Effector memory CD4-positive, alpha-beta T cell (primary cell): ENCODE results near the gene TMPRSS9.
"Not testable (repeated sequence)": the region's sequence is repeated elsewhere in the genome, so short reads cannot be mapped to it uniquely, and the experiment has no call there.

Experiments used
- DNase-seq, 3 donors: peaks; one replicate each; pipeline ENCODE4 v3.0.0-alpha.2; 2020
- H3K27ac ChIP-seq: 2 replicates; pipeline ENCODE4 v1.7.0; 2013; ENCODE audit warnings: mild to moderate bottlenecking, low read length, moderate library complexity; ENCODE audit not compliant: insufficient read depth, poor library complexity, severe bottlenecking
- H3K27me3 ChIP-seq: replicated peaks from 2 replicates; pipeline ENCODE4 v1.7.0; 2013; ENCODE audit warnings: mild to moderate bottlenecking, low read length; ENCODE audit not compliant: insufficient read depth, control insufficient read depth, poor library complexity, severe bottlenecking
- H3K36me3 ChIP-seq: 2 replicates; pipeline ENCODE4 v1.7.0; 2013; ENCODE audit warnings: mild to moderate bottlenecking, low read length, moderate library complexity; ENCODE audit not compliant: control insufficient read depth, insufficient read depth
- H3K4me1 ChIP-seq: 2 replicates; pipeline ENCODE4 v1.7.0; 2013; ENCODE audit warnings: low read length, mild to moderate bottlenecking; ENCODE audit not compliant: control insufficient read depth, insufficient read depth, poor library complexity, severe bottlenecking
- H3K4me3 ChIP-seq: 2 replicates; pipeline ENCODE4 v1.7.0; 2013; ENCODE audit warnings: low read length, low read depth, mild to moderate bottlenecking; ENCODE audit not compliant: insufficient read depth, poor library complexity, severe bottlenecking
- H3K9me3 ChIP-seq: 2 replicates; pipeline ENCODE4 v1.7.0; 2013; ENCODE audit warnings: mild to moderate bottlenecking, low read length, moderate library complexity; ENCODE audit not compliant: control insufficient read depth

Gene TMPRSS9

GRCh38 chr19:2342656-2343288 is 17.3 kb upstream of the TMPRSS9 start:
- Histone ChIP-seq H3K36me3 (peaks cover 9% of the 10 kb centered on the region), H3K27me3 (no peaks in the 10 kb centered on the region), H3K27ac (no peak overlapping the region), H3K9me3 (no peaks in the 10 kb centered on the region), H3K4me3 (no peak overlapping the region), H3K4me1 (no peaks in the 10 kb centered on the region)
- DNase-seq, result no peak

DNA sequence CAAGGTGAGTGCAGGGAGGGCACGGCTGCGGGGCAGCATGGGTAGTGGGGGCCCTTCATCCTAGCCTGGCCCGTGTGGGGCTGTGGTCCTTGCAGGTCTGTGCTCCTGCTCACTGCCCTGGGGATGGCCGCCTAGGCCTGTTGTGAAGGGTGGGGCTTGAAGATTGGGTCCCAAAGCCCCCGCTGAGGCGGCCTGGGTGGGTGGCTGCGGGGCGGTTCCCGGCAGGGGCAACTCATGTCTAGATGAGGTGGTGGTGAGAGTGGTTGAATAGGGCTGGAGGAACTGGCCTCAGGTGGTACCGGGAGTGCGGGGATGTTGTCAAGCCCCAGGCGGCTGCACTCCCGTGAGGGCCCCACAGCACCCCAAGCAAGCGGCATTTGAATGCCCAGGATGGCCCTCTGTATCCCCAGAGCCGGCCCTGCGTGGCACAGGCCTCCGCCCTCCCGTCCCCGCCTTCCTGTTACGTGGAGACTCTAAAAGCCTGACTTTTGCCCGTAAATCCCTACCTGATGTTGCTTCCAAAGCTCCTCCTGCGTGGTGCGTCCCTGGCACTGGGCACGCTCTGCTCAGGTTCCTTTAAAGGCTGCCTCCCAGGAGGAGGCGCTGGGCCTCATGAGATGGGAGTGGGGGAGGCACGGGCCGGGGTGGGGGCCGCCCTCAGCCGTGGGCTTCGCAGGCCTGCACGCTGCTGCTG is 16.6 kb upstream of the TMPRSS9 start:
- Histone ChIP-seq H3K9me3 (no peaks in the 10 kb centered on the region), H3K36me3 (peaks cover 9% of the 10 kb centered on the region), H3K4me3 (no peak overlapping the region), H3K27ac (no peak overlapping the region), H3K27me3 (no peaks in the 10 kb centered on the region), H3K4me1 (no peaks in the 10 kb centered on the region)
- DNase-seq, result no peak

- Histone ChIP-seq H3K4me3 (no peak overlapping the region), H3K36me3 (peaks cover 9% of the 10 kb centered on the region), H3K9me3 (no peaks in the 10 kb centered on the region), H3K27me3 (no peaks in the 10 kb centered on the region), H3K4me1 (no peaks in the 10 kb centered on the region), H3K27ac (no peak overlapping the region)
- DNase-seq, result no peak
These were observed 15.6 kb upstream of the TMPRSS9 start for GRCh38 chr19:2344381-2344870.

GRCh38 chr19:2345076-2345475 is 15.0 kb upstream of the TMPRSS9 start:
- H3K36me3 ChIP-seq, result peaks cover 6% of the 10 kb centered on the region
- no peaks in the 10 kb centered on the region for H3K27me3 ChIP-seq
- H3K27ac ChIP-seq, result no peak overlapping the region
- DNase-seq, result no peak
- H3K9me3 ChIP-seq, result no peaks in the 10 kb centered on the region
- H3K4me3 ChIP-seq, result no peak overlapping the region
- H3K4me1 ChIP-seq, result no peaks in the 10 kb centered on the region

GRCh38 chr19:2345794-2346663 is 14.0 kb upstream of the TMPRSS9 start:
- H3K4me1 ChIP-seq, result no peaks in the 10 kb centered on the region
- no peak overlapping the region for H3K4me3 ChIP-seq
- H3K36me3 ChIP-seq, result peaks cover 5% of the 10 kb centered on the region
- H3K9me3 ChIP-seq, result no peaks in the 10 kb centered on the region
- no peak overlapping the region for H3K27ac ChIP-seq
- no peak for DNase-seq
- no peaks in the 10 kb centered on the region for H3K27me3 ChIP-seq

DNA sequence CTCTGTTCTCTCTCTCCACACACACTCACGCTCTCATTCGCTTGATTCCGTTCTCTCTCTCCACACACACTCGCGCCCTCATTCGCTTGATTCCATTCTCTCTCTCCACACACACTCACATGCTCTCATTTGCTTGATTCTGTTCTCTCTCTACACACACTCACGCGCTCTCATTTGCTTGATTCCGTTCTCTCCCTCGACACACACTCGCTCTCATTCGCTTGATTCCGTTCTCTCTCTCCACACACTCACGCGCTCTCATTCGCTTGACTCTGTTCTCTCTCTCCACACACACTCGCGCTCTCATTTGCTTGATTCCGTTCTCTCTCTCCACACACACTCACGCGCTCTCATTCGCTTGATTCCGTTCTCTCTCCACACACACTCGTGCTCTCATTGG is 10.2 kb upstream of the TMPRSS9 start:
- not testable (repeated sequence) for H3K27ac ChIP-seq, H3K36me3 ChIP-seq, H3K4me1 ChIP-seq, DNase-seq, H3K9me3 ChIP-seq, H3K4me3 ChIP-seq, H3K27me3 ChIP-seq

GRCh38 chr19:2350656-2351055 is 9.4 kb upstream of the TMPRSS9 start:
- no peak for DNase-seq
- H3K36me3 ChIP-seq, result peaks cover 8% of the 10 kb centered on the region
- no peaks in the 10 kb centered on the region for H3K27me3 ChIP-seq
- no peaks in the 10 kb centered on the region for H3K4me1 ChIP-seq
- H3K4me3 ChIP-seq, result no peak overlapping the region
- H3K9me3 ChIP-seq, result no peaks in the 10 kb centered on the region
- H3K27ac ChIP-seq, result no peak overlapping the region

DNA sequence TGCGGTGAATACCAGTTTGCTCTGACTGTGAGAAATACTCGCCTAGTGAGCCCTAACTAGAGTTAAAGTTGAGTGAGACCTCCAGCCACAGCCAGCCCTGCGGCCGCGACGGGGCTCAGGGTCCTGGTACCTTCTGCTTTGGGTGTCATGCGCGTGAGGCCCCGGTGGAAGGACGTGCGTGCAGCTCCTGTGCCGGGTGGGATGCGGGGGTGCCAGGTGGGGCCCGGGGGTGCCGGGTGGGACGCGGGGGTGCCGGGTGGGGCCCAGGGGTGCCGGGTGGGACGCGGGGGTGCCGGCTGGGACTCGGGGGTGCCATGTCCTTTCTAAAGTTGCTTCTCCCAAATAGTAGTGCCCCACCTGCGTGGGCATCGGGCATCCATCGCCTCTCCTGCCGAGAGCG is 8.5 kb upstream of the TMPRSS9 start:
- Histone ChIP-seq H3K36me3 (peaks cover 8% of the 10 kb centered on the region), H3K4me3 (no peak overlapping the region), H3K9me3 (no peaks in the 10 kb centered on the region), H3K4me1 (no peaks in the 10 kb centered on the region), H3K27ac (no peak overlapping the region), H3K27me3 (no peaks in the 10 kb centered on the region)
- no peak for DNase-seq

DNA sequence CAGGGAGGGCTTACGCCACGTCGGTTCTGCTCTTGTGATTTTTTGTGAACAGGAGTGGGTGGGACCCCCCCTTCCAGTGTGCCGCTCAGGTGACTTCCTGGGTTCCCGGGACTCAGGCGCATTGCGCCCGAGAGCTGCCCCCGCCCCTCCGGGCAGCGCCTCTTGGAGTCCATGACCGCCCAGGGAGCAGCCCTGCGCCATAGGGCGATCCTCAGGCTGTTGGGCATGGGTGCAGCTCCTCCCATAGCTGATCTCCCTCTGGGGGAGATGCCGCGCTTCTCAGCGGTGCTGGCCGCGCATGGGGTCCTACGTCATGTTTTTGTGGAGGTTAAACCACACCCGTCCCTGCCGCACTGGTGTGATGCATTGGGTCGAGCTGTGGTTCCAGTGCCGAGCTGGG is 7.9 kb upstream of the TMPRSS9 start:
- H3K36me3 ChIP-seq, result peaks cover 8% of the 10 kb centered on the region
- DNase-seq, result no peak
- no peaks in the 10 kb centered on the region for H3K27me3 ChIP-seq
- H3K4me3 ChIP-seq, result no peak overlapping the region
- no peak overlapping the region for H3K27ac ChIP-seq
- H3K4me1 ChIP-seq, result no peaks in the 10 kb centered on the region
- H3K9me3 ChIP-seq, result no peaks in the 10 kb centered on the region
